ENCODE data around the gene PRRT4. TPM values are rescaled to one million over a fixed set of nuclear protein-coding genes. Genes with fewer than 3 reads are reported as not detected.
A peak's percentile ranks its signal among the peaks of the same experiment; 100 is the strongest.

Gene PRRT4
- total and polyA plus RNA-seq, 9 of the 15 experiments (the other 6 are each of a cell fraction or from before 2014, with no cell fraction given): not detected

GRCh38 chr7:128359939-128360338 lies 1.6 kb downstream of the PRRT4 start:
- peaks cover 61% of the 10 kb centered on the region in 2 experiments for H3K27me3 ChIP-seq (ENCODE audit: control insufficient read depth in 2 of 2, insufficient read depth in 2 of 2, low read length in 2 of 2)
- no peaks in the 10 kb centered on the region; the same call in 1 of the 2 replicates for H4K20me1 ChIP-seq (replicated peaks; ENCODE audit: control insufficient read depth, insufficient read depth, low read length)
- intact Hi-C loops (cut with micrococcal nuclease) (no loop called here), in situ Hi-C loops (cut with MboI) (no loop called here)
- no peaks in the 10 kb centered on the region for H3K36me3 ChIP-seq (ENCODE audit: control insufficient read depth, insufficient read depth, low read length)
- FAIRE-seq: no peak
- DNase-seq (ENCODE audit: extremely low read depth in 1 of 4, low spot score in 3 of 4): no peak
- no peak overlapping the region for H2AFZ ChIP-seq (ENCODE audit: low read depth, low read length)
- no peak for ATAC-seq
- no peaks in the 10 kb centered on the region for H3K79me2 ChIP-seq (ENCODE audit: control insufficient read depth, insufficient read depth, low read length)
- CTCF ChIA-PET (ENCODE audit: low intra/inter-chr PET ratio): no interaction called here
- H3K9me3 ChIP-seq (replicated peaks; ENCODE audit: control insufficient read depth, insufficient read depth, low read depth, low read length): no peaks in the 10 kb centered on the region
- H3K9me1 ChIP-seq (ENCODE audit: control insufficient read depth, insufficient read depth, low read length): no peaks in the 10 kb centered on the region
- H3K4me1 ChIP-seq (replicated peaks in 1 of 2; ENCODE audit: control insufficient read depth in 2 of 2, insufficient read depth in 2 of 2, low read length in 2 of 2): peaks cover 6 to 21% of the 10 kb centered on the region in 2 experiments; a peak in 3 of 5 replicates
- TF ChIP-seq ZNF764 (CRISPR knock-in tag; IDR thresholded peaks at IDR 0.05; ENCODE audit: low read depth): no peak
- TF ChIP-seq SAFB2 (IDR thresholded peaks at IDR 0.05; ENCODE audit: borderline replicate concordance, low read depth, low read length, severe bottlenecking): no peak
- H3K4me2 ChIP-seq (ENCODE audit: insufficient read depth, low read length): no peak overlapping the region
- H3K4me3 ChIP-seq: no peak overlapping the region
- WGBS (ENCODE audit: insufficient coverage, low coverage, missing lambda C conversion rate): 11% methylated on average over 4 of the region's 4 CpGs
- H3K27ac ChIP-seq (ENCODE audit: extremely low read depth, low read depth, low read length): no peak overlapping the region
- BruUV-seq (replicated peaks): no TSS peak
- H3K9ac ChIP-seq (ENCODE audit: insufficient read depth in 1 of 2, low read depth in 2 of 2, low read length in 2 of 2): no peak overlapping the region
- POLR2A ChIA-PET: no interaction called here

GRCh38 chr7:128359336-128359735 lies 2.2 kb downstream of the PRRT4 start:
- Histone ChIP-seq H3K9me1 (ENCODE audit: control insufficient read depth, insufficient read depth, low read length) (no peaks in the 10 kb centered on the region), H3K27me3 (ENCODE audit: control insufficient read depth in 2 of 2, insufficient read depth in 2 of 2, low read length in 2 of 2) (peaks cover 58 to 61% of the 10 kb centered on the region in 2 experiments), H3K4me2 (ENCODE audit: insufficient read depth, low read length) (no peak overlapping the region), H3K79me2 (ENCODE audit: control insufficient read depth, insufficient read depth, low read length) (no peaks in the 10 kb centered on the region), H3K4me1 (replicated peaks in 1 of 2; ENCODE audit: control insufficient read depth in 2 of 2, insufficient read depth in 2 of 2, low read length in 2 of 2) (peaks cover 5 to 21% of the 10 kb centered on the region in 2 experiments; a peak in 3 of 5 replicates), H3K27ac (ENCODE audit: extremely low read depth, low read depth, low read length) (no peak overlapping the region), H2AFZ (ENCODE audit: low read depth, low read length) (no peak overlapping the region), H3K9ac (ENCODE audit: insufficient read depth in 1 of 2, low read depth in 2 of 2, low read length in 2 of 2) (peak overlapping the region in 1 of 2 experiments; percentile 18; a peak in 1 of 4 replicates), H4K20me1 (replicated peaks; ENCODE audit: control insufficient read depth, insufficient read depth, low read length) (no peaks in the 10 kb centered on the region; the same call in 1 of the 2 replicates), H3K36me3 (ENCODE audit: control insufficient read depth, insufficient read depth, low read length) (no peaks in the 10 kb centered on the region), H3K4me3 (no peak overlapping the region), H3K9me3 (replicated peaks; ENCODE audit: control insufficient read depth, insufficient read depth, low read depth, low read length) (no peaks in the 10 kb centered on the region)
- in situ Hi-C loops (cut with MboI): no loop called here
- POLR2A ChIA-PET: no interaction called here
- no peak for TF ChIP-seq PCBP2 (IDR thresholded peaks at IDR 0.05; ENCODE audit: low read depth, low read length, poor library complexity, severe bottlenecking)
- TF ChIP-seq ZBTB26 (CRISPR knock-in tag; IDR thresholded peaks at IDR 0.05): no peak
- TF ChIP-seq ZNF395 (CRISPR knock-in tag; IDR thresholded peaks at IDR 0.05): no peak
- TF ChIP-seq ZNF766 (CRISPR knock-in tag; conservative IDR thresholded peaks at IDR 0.05): no peak
- TF ChIP-seq ELF4 (CRISPR knock-in tag; IDR thresholded peaks at IDR 0.05): no peak
- no peak for TF ChIP-seq ZNF224 (CRISPR knock-in tag; IDR thresholded peaks at IDR 0.05)
- TF ChIP-seq MECOM (CRISPR knock-in tag; IDR thresholded peaks at IDR 0.05): no peak
- BruUV-seq (replicated peaks): no TSS peak
- ATAC-seq: no peak
- intact Hi-C loops (cut with micrococcal nuclease): no loop called here
- 21% methylated on average over 12 of the region's 12 CpGs for WGBS (ENCODE audit: insufficient coverage, low coverage, missing lambda C conversion rate)
- CTCF ChIA-PET (ENCODE audit: low intra/inter-chr PET ratio): no interaction called here
- DNase-seq (ENCODE audit: extremely low read depth in 1 of 4, low spot score in 3 of 4): no peak
- no peak for FAIRE-seq

All from K562 (cell line).